SU-DHL-6 (cell line): ENCODE measurements around the gene WFDC12.

Experiments used
- CTCF ChIP-seq: fragments of 200-600 bp; sonication (generic); IDR thresholded peaks from one replicate; pipeline ENCODE4 v1.5.1; 2017; ENCODE audit warnings: antibody characterized with exemption, mild to moderate bottlenecking, low read length, moderate library complexity; ENCODE audit not compliant: insufficient read depth, poor library complexity, severe bottlenecking
- EZH2phosphoT487 ChIP-seq: fragments of 200-600 bp; sonication (generic), shearing (Covaris generic); conservative IDR thresholded peaks from 2 replicates; pipeline ENCODE4 v1.6.1; 2018; ENCODE audit warnings: mild to moderate bottlenecking, antibody characterized with exemption, low read length, moderate library complexity, mixed read lengths

- TF ChIP-seq CTCF (no peak), EZH2phosphoT487 (no peak)
Observed at GRCh38 chr20:45091366-45091765, 32.9 kb downstream of the WFDC12 start.
